Hepatocyte (in vitro differentiated cells): ENCODE data around the gene SMC1A. TPM values are rescaled to one million over a fixed set of nuclear protein-coding genes. Genes with fewer than 3 reads are reported as not detected.
A peak's percentile ranks its signal among the peaks of the same experiment; 100 is the strongest.
"Not testable (repeated sequence)": the region's sequence is repeated elsewhere in the genome, so short reads cannot be mapped to it uniquely, and the experiment has no call there.

Experiments used
- DNase-seq: peaks from one replicate; pipeline ENCODE4 v3.0.0-alpha.2; 2016; ENCODE audit warnings: low spot score
- H2AFZ ChIP-seq: fragments of 200-600 bp; sonication (generic); 2 replicates; pipeline ENCODE4 v1.6.0; 2016; ENCODE audit warnings: antibody characterized with exemption, mild to moderate bottlenecking
- H3K27ac ChIP-seq: fragments of 200-600 bp; sonication (generic); 2 replicates; pipeline ENCODE4 v1.5.1; 2016; ENCODE audit warnings: mild to moderate bottlenecking
- H3K27me3 ChIP-seq: fragments of 200-600 bp; sonication (generic); 2 replicates; pipeline ENCODE4 v1.6.1; 2016
- H3K36me3 ChIP-seq: fragments of 200-600 bp; sonication (generic); replicated peaks from 2 replicates; pipeline ENCODE4 v1.5.1; 2016; ENCODE audit warnings: low read depth; ENCODE audit not compliant: insufficient read depth
- H3K4me1 ChIP-seq: fragments of 200-600 bp; sonication (generic); 2 replicates; pipeline ENCODE4 v1.5.1; 2016; ENCODE audit warnings: mild to moderate bottlenecking, moderate library complexity; ENCODE audit not compliant: insufficient read depth
- H3K4me2 ChIP-seq: fragments of 200-600 bp; sonication (generic); 2 replicates; pipeline ENCODE4 v1.6.0; 2016
- H3K4me3 ChIP-seq: fragments of 200-600 bp; sonication (generic); 2 replicates; pipeline ENCODE4 v1.5.1; 2016; ENCODE audit warnings: mild to moderate bottlenecking
- H3K79me2 ChIP-seq: fragments of 200-600 bp; sonication (generic); 2 replicates; pipeline ENCODE4 v1.6.0; 2017; ENCODE audit warnings: mild to moderate bottlenecking
- H3K9me2 ChIP-seq: fragments of 200-600 bp; sonication (generic); replicated peaks from 2 replicates; pipeline ENCODE4 v1.6.0; 2017; ENCODE audit warnings: mild to moderate bottlenecking; ENCODE audit not compliant: insufficient read depth
- H3K9me3 ChIP-seq: fragments of 200-600 bp; sonication (generic); 2 replicates; pipeline ENCODE4 v1.5.1; 2016; ENCODE audit warnings: low read depth, mild to moderate bottlenecking
- H4K20me1 ChIP-seq: fragments of 200-600 bp; sonication (generic); 2 replicates; pipeline ENCODE4 v1.6.0; 2016; ENCODE audit warnings: mild to moderate bottlenecking; ENCODE audit not compliant: insufficient read depth, poor library complexity, severe bottlenecking
- EZH2 ChIP-seq: fragments of 200-600 bp; sonication (generic); IDR thresholded peaks from 2 replicates; pipeline ENCODE4 v1.6.1; 2016; ENCODE audit warnings: antibody characterized with exemption, mild to moderate bottlenecking, borderline replicate concordance
- EZH2phosphoT487 ChIP-seq: fragments of 200-600 bp; sonication (generic); IDR thresholded peaks from one replicate; pipeline ENCODE4 v1.6.1; 2018; ENCODE audit warnings: antibody characterized with exemption, mild to moderate bottlenecking, low read depth, moderate library complexity; ENCODE audit not compliant: unreplicated experiment, severe bottlenecking
- WGBS: methylation state at CpG from one replicate; pipeline ENCODE4 v1.1.6; 2016; ENCODE audit warnings: low lambda C conversion rate; ENCODE audit errors: missing lambda C conversion rate; 5-methylcytosine and 5-hydroxymethylcytosine counted together
- polyA plus RNA-seq: library from polyadenylated mRNA; unstranded; fragments of >200 nt; fragmentation: Nextera tagmentation; extraction: Ambion mirVana; gene quantifications from 2 replicates; pipeline ENCODE4 v1.2.1, GENCODE V29; 2016
- total RNA-seq: library from RNA; depleted of rRNA; stranded (reverse); fragments of >200 nt; gene quantifications from 2 replicates; pipeline ENCODE4 v1.2.3, GENCODE V29; 2014
- TF ChIP-seq, protein P1 (sequence below): fragments of 200-600 bp; sonication (generic); IDR thresholded peaks from 2 replicates; pipeline ENCODE4 v1.5.1; 2016; ENCODE audit warnings: antibody characterized with exemption, mild to moderate bottlenecking; ENCODE audit not compliant: poor library complexity

SMC1A gene
- total RNA-seq: 14.0 and 15.3 TPM in 2 replicates
- polyA plus RNA-seq: 17.3 and 24.7 TPM in 2 replicates

- Histone ChIP-seq H3K36me3 (no peaks in the 10 kb centered on the region), H3K4me1 (peaks cover 5% of the 10 kb centered on the region), H4K20me1 (peaks cover 12% of the 10 kb centered on the region), H3K4me2 (peak within 1 kb of the TSS; percentile 89), H3K4me3 (peak within 1 kb of the TSS; percentile 98), H3K9me3 (no peaks in the 10 kb centered on the region), H3K79me2 (peaks cover 40% of the 10 kb centered on the region), H3K27me3 (no peaks in the 10 kb centered on the region), H2AFZ (peak within 1 kb of the TSS; percentile 74), H3K9me2 (no peaks in the 10 kb centered on the region), H3K27ac (peak within 1 kb of the TSS; percentile 94)
- WGBS: 31% methylated on average over 64 of the region's 75 CpGs
- TF ChIP-seq EZH2phosphoT487 (no peak), EZH2 (no peak)
- DNase-seq: peak; percentile 96
Measured at GRCh38 chrX:53422086-53422860, at the start of gene SMC1A. Gene SMC1A, minus strand, starts transcription at chrX:53422654. Its CDS starts 54 bp downstream, at chrX:53422600.

DNA sequence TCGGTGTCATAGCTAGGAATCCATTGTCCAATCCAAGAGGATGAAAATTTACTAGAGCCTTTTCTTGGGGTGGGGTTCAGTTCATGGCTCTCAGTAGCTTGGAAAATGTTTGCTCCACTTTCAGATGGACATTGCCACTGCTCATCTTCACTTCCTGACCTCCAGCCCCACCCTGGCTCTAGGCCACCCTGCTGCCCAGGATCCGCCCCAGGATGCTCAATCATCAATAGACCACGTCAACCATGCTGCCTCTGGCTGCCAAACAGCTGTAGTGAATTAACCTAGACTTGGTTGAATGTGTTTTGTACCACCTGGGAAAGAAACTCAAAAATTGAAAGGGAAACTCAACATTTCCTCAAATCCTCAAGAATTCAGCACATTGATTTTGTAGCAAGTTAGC is 48.9 kb upstream of the SMC1A start:
- Histone ChIP-seq H3K9me3 (no peaks in the 10 kb centered on the region), H3K36me3 (no peaks in the 10 kb centered on the region), H3K79me2 (no peaks in the 10 kb centered on the region), H3K27me3 (no peaks in the 10 kb centered on the region), H3K4me1 (no peaks in the 10 kb centered on the region), H4K20me1 (no peaks in the 10 kb centered on the region), H2AFZ (no peak overlapping the region), H3K4me3 (no peak overlapping the region), H3K9me2 (no peaks in the 10 kb centered on the region), H3K4me2 (no peak overlapping the region), H3K27ac (no peak overlapping the region)
- TF ChIP-seq, protein P1, sequence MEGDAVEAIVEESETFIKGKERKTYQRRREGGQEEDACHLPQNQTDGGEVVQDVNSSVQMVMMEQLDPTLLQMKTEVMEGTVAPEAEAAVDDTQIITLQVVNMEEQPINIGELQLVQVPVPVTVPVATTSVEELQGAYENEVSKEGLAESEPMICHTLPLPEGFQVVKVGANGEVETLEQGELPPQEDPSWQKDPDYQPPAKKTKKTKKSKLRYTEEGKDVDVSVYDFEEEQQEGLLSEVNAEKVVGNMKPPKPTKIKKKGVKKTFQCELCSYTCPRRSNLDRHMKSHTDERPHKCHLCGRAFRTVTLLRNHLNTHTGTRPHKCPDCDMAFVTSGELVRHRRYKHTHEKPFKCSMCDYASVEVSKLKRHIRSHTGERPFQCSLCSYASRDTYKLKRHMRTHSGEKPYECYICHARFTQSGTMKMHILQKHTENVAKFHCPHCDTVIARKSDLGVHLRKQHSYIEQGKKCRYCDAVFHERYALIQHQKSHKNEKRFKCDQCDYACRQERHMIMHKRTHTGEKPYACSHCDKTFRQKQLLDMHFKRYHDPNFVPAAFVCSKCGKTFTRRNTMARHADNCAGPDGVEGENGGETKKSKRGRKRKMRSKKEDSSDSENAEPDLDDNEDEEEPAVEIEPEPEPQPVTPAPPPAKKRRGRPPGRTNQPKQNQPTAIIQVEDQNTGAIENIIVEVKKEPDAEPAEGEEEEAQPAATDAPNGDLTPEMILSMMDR: no peak
- TF ChIP-seq EZH2phosphoT487: no peak
- no peak for TF ChIP-seq EZH2
- 65% methylated on average over 3 of the region's 3 CpGs for WGBS
- no peak for DNase-seq

- not testable (repeated sequence) for H3K4me3 ChIP-seq, H3K9me3 ChIP-seq, H3K9me2 ChIP-seq, H3K4me2 ChIP-seq, H3K27ac ChIP-seq, H3K79me2 ChIP-seq, H3K36me3 ChIP-seq, H2AFZ ChIP-seq, DNase-seq, H3K4me1 ChIP-seq, H4K20me1 ChIP-seq, H3K27me3 ChIP-seq
- WGBS: 91% methylated on average over 3 of the region's 3 CpGs
Measured at GRCh38 chrX:53468659-53469058, 46.2 kb upstream of the SMC1A start.

GRCh38 chrX:53458082-53458481 is 35.6 kb upstream of the SMC1A start:
- no peaks in the 10 kb centered on the region for H3K9me2 ChIP-seq
- 63% methylated on average over 5 of the region's 5 CpGs for WGBS

More at GRCh38 chrX:53458082-53458481, 35.6 kb upstream of the SMC1A start:
- Histone ChIP-seq H3K79me2 (no peaks in the 10 kb centered on the region), H3K4me2 (no peak overlapping the region), H4K20me1 (no peaks in the 10 kb centered on the region), H3K27ac (no peak overlapping the region), H3K4me1 (no peaks in the 10 kb centered on the region), H2AFZ (no peak overlapping the region), H3K27me3 (no peaks in the 10 kb centered on the region), H3K9me3 (no peaks in the 10 kb centered on the region), H3K36me3 (no peaks in the 10 kb centered on the region), H3K4me3 (no peak overlapping the region)
- no peak for TF ChIP-seq EZH2phosphoT487
- no peak for TF ChIP-seq EZH2
- TF ChIP-seq, protein P1: peak; percentile 4
- no peak for DNase-seq
